ENCODE data around the gene PKIB.

The PKIB gene

DNA sequence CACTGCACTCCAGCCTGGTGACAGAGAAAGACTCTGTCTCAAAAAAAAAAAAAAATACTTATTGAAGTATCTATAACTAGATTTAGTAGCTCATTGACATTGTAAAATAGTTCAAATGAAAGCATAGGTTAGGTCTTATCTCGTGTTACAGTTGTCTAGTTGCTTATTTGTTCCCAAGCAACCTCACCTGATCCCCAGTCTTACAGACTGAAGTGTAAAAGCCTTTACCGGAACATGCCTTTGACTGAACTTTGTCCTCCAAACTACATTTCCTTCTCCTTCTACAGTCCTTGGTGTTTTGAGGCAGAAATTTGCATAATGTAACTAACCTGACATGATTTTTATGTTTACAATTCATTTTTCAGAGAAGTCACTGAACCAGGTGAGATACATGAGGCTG is 61.0 kb downstream of the PKIB start:
- no peak for DNase-seq

DNA sequence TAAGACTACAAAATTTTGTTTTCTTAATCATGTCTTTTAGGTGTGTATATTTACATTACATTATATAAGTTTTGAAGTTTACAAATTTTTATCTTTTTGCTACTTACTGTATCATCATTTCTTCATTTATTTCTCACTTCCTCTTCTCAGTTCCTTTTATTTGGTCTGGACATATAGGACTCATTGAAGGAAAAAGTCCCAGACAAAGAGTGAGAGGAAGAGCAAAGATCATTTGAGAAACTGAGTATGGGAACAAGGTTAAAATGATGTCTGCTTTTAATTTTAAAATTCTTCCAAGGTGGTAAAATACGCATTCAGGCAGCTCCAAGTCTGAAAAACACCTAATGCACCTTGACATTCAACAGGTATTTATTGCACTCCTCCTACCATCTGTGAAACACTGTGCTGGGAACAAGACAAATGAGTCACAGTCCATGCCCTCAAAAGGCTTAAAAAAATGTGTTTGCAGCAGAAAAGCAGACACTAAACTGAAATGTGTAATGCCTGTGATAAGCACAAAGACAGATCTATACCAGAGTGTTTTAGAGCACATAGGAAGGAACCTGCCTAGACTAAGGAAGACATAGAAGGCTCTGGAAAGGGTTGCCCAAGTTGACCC is 63.2 kb downstream of the PKIB start:
- DNase-seq, result no peak

DNA sequence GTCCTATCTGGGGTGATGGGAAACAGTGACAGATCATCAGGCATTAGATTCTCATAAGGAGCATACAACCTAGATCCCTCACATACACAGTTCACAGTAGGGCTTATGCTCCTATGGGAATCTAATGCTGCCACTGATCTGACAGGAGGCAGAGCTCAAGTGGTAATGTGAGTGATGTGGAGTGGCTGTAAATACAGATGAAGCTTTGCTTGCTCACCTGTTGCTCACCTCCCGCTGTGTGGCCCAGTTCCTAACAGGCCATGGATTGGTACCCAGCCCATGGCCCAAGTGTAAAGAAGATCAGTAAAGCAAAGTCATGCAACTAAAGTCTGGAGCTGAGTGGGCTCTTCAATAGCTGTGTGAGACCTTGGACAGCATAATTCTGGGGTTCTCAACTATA is 65.9 kb downstream of the PKIB start:
- no peak for DNase-seq

DNA sequence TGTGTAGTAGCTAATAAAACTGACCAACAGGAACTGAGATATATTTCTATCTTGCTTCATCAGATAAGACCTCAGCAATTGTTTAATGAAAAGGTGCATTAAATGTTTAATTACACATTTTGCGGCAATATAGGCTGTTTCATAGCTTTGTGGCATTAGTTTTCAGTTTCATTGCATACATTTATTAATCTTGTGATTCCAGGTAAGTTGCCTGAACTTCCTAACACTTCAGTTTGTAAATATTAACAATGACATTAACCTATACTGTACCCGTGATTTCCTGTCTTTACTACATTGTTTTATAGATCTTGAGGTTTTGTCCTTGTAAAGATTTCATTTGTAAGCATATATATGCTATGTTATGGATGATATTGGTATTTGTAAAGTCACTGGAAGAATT is 66.5 kb downstream of the PKIB start:
- DNase-seq, result no peak

DNA sequence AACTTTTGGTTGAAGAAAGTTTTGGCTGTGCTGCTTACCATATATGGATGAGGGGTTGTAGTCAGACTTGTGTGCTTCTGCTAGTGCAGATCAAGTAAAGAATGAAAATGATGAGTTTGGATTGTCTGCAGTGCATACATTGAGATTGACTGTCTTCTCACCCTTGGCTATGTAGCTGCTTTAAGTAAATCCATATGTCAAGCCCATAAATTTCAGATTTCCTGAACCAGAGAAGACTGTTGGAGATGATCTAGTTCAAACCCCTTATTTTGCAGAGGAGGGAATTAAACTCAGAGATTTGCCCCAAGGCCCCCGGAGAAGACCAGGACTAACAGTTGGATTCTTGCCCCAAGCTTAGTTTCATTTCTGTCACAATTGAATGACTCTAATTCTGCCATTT is 67.2 kb downstream of the PKIB start:
- no peak for DNase-seq

DNA sequence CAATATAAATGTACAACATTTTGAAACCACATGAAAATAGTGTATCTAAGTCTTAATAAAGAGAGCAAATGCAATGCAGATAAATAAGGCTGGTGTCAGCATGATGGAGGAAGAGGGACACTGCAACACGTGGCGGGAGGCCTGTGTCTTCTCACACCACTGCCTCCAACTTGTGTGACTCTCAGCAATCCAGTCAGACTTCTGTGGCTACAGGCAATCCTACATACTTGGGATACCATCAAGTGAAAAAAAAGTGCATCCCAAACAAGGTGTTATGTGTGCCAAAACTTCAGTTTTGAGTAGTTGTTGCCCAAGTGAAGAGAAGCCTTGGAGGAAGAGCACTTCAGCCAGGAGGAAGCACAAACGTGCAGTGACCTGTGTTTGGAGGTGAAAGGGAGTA is 68.6 kb downstream of the PKIB start:
- DNase-seq, result no peak

DNA sequence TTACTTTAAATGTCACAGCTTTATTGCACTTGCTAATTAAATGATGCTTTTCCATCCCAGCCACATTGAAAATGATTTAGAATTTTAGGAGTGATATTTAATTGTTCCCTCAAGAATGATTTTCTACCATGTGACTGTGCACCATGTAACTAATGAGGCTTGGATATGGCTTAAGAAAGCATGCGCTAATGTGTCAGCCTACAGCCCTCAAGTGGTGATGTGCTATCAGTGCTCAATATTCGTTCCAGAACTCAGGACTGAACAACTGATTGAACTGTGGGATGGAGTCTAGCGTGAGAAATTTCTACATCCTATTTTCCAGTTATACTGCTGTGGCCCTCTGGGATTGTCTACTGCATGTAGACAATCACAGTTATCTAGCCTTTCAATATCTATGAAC is 71.5 kb downstream of the PKIB start:
- DNase-seq, result no peak

DNA sequence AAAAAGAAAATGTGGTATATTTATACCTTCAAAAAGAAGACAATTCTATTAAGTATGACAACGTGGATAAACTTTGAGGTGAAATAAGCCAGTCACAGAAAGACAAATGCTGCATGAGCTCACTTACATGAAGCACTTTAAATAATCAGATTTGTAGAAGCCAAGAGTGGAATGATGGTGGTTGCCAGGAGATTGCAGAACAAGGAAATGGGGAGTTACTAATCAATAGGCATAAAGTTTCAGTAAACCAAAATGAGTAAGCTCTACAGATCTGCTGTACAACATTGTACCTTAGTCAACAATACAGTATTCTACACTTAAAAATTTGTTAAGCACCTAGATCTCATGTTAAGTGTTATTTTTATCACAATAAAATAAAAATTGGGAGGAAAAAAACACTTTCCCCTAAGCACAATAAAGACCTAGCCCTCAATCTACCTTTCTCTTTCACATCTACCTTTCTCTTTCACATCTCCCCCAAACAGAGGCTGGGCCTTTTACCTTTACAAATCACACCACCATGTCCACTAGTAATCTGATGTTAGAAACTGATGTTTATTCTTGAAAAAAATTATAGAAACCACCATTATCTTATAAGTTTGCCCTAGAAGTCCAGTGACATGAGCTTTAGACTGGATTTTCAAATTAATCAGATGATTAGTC is 73.9 kb downstream of the PKIB start:
- DNase-seq, result no peak

DNA sequence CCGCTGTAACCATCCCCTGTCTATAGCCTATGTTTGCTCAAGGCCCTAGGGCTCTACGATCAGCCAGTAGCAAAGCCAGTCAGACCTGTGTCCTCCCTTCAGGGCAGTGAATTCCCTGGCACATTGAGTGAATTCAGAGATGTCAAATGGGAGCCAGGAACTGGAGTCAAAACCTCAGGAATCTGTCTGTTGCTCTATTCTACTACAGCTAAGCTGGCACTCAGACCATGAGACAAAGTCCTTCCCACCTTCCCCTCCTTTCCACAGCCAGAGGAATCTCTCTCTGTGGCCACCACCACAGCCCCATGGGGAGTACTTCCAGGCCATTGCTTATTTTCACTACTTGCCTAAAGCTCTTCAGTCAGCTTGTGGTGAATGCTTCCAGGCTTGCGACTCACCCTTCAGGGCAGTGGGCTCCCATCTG is 82.0 kb downstream of the PKIB start:
- DNase-seq, result no peak

DNA sequence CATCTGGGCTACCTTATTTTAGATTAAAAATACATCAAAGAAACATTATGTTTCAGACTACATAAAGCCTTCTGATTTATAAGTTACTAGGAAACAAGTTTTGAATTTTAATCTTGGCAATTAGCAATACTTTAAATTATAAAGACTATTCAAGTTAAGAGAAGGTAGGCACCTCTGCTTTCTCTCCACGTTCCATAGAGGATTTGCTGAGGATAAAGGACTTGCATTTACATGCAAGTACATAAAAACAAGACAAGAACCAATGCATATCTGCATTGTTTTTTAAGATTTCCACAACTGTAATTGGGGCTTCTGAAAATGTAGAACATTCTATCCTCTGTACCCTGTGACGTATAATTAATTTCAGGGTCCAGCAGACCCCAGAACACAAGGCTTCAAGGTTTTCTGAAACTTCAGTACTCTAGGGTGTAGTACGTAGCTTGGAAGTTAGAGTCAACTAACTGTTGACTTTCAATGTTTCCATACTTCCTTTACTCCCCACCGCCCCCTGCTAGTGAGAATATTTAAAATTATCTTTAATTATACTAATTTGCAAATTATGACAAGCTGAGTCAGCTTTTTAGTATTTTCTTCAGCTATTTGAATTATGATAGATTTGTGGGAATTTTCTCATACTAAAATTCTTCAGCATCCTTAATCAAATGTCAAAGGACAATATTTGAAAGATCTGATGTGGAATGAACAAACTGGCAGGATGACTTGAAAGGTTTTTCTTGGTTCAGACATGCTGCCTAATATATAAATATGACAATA is 82.8 kb downstream of the PKIB start:
- DNase-seq, result no peak

DNA sequence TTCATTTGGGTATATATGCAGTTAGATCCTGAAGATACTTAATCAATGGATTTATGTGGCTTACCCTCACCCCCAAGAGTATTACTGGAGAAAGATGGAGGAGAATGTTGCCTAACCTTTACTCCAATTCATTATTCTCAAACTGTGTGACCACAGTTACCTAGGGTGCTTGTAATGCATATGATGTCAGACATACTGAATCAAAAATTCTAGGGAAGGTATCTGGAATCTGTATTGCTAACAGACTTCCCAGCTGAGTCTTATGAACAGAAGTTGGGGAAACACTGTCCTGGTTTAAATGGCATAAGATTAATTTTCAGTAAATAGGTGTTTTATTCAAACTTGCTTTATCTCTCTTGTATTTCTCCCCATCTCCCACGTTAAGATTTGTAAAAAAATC is 83.9 kb downstream of the PKIB start:
- DNase-seq, result no peak

DNA sequence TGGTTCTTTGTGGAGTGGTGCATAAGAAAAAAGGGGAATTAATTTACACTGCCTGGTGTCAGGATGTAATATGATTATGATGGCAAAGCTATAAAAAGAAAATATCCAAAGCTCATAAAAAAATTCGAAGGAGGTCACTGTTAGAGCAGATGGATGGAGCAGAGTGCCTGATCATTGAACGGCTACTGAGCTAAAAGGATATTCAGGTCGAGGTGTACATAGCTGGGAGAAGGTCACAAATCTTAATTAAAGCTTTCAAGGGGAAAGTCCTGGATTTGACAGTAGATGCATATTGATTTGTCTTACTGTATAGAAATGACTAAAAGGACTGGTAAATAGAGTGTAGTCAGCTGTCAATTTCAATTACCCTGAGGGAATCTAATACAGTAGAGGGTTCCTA is 84.4 kb downstream of the PKIB start:
- DNase-seq, result no peak

DNA sequence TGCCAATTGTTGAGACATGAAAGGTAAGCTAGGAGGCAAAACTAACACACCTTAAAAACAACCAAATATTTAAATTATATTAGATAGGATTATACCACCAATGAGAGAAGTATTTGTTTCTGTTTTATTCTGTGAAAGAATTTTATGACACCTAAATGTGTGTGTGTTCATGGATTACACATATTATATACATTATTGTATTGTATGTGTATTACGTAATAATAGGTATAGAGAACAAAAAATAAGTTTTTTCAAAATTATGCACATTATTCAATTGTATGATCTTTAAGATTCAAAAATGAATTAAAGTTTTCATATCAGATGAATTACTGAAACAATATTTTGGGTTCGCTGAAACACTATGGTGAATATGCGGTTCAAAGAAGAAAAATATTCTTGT is 85.0 kb downstream of the PKIB start:
- DNase-seq, result no peak

DNA sequence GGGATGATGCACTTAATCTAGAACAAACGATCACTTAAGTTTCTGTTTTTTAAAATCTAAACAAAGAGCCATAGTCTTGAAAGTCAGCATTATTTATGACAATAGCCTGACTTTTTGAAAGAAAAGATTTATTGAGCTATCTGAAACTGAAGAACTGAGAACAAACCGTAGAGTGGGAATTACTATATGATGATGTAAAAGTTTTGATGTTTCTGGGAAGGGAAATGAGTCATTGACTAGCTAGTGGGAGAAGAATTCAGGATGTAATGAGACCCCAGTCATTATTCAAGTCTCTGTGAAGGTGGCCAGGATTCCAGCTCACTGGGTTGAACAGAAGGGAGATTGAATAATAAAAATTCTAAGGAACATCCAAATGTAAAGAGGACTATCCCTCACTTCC is 85.9 kb downstream of the PKIB start:
- DNase-seq, result no peak

DNA sequence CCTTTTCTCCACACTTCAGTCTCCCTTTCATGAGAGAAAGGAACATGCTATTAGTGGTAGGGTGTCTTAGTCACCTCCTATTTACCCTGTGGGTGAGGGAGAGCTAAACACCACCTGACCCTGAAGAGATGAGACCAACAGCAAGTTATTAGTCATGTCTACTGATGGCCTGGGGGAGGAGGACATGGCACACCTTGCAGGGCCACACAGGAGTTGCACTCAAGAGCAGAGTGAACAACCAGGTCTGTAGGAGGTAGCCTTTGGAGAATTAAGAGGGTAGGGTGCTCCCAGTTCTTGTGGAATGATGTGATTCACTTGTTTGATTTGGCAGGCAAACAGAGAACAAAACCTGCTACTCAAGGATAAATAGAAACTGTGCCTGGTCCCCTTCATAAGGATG is 86.6 kb downstream of the PKIB start:
- DNase-seq, result no peak

DNA sequence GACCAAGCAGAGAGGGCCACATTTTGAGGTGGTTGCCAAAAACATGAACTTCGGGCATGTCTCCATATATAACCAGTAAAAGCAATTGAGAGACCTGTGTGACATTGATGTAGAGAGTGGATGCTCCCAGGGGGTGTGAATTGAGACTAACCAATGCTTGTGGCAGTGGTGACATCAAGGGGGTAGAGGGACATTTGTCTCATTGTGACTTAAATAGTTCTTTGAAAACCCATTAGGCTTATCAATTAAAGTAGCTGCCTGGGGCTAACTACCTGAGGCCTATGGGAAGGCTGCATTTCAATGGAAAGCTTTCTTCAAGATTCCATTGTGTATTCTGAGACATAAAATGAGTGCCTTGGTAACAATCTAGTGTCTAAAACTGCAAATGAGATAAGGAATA is 87.3 kb downstream of the PKIB start:
- no peak for DNase-seq

DNA sequence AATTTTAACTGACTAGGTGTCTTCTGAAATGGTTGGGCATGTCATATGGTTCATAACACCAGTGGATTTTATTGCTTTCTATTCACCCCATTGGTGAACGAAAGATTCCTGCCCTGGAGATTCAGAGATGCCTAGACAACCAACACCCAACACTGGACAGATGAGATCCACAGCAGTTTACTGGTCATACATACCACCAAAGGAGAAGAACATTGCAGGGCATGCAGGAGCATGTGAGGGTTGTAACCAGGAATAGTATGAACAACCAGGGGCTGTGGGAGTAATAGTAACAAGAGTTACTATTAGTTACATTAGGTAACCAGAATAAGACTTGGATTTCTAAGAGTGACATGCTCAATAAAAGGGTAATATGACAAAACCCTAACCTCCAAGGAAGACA is 91.5 kb downstream of the PKIB start:
- no peak for DNase-seq

DNA sequence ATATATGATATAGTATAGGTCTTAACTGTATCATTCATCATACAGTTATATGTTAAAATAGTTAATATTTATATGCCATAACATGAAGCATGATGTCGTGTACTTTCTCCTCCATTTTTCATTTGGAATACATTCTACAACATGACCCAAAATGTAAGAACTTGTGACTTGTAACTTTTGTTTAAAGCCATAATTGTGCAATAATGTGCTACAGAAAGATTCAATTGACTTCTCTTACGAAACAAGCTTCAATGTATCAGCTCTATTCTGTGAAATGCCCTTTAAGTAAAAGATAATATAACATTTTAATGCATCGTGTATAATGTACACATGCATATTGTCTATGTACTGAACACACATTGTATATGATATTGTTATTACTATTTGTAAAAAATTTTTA is 92.6 kb downstream of the PKIB start:
- no peak for DNase-seq

DNA sequence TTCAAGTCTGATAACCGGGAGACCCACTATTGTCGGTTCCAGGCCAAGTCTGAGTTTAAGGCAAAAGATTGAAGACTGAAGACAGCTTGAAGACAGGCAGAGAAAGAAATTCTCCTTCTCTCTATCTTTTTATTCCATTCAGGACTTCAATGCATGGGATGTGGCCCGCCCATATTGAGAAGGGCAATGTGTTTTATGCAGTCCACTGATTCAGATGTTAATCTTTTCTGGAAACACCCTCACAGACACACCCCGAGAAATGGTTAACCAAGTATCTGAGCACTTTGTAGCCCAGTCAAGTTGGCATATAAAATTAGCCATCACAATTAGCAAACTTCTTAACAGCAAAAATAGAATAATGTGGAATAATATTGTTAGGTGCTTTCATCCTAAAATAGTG is 93.9 kb downstream of the PKIB start:
- no peak for DNase-seq

DNA sequence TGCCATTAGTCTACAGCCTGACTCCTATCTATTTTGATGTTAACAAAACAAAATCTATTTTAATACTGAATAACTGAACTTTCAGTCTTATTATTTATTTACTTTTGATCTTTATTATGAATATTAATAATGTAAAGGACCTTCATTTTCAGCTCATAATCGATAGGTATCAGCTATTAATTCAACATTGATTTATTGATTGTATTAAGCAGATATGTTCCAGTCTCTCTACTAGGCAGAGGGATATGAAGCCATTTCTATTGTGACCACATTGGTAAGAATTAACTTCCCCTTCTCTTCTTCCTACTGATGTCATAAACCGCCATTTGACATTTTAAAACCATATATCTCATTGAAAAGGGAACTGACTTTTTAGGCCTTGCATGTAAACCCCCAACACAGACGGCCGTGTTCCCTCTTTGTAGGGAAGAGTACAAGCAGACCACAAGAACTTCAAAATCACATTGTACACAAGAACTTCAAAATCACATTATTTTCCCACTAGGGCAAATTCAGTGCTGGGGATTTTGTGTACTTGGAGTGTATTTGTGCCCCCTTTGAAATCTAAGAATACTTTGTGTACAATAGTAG is 99.8 kb downstream of the PKIB start:
- DNase-seq, result no peak

DNA sequence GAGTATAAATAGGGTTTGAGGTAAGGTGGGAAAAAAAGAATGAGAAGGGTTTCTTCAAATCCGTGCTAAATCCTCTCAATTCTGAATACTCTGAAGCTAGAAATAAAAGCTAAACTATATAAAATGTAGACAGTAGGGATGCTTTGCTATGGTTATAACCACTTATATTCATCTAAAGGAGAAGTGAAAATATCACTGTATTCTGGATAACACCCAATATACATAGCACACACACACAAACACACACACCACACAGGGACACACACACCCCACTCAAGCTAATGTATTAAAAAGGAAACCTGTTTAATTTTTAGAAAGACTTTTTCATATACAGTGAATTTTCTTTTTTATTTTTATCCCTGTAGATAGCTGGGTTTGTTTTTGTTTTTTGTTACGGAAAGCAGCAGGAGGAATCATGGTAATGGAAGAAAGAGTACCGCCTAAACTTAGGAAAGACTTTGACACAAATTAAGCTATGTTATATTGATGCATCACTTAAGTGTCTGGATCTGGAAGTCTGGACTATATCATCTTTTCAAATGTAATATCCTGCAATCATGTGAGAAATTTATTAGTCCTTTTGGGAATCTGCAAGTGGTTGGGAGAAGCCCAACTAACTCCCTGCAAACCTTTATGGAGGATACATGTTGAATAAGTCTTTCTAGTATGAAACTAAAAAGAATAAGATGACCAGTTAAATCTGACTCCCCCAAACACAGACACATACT is 100.9 kb downstream of the PKIB start:
- no peak for DNase-seq

DNA sequence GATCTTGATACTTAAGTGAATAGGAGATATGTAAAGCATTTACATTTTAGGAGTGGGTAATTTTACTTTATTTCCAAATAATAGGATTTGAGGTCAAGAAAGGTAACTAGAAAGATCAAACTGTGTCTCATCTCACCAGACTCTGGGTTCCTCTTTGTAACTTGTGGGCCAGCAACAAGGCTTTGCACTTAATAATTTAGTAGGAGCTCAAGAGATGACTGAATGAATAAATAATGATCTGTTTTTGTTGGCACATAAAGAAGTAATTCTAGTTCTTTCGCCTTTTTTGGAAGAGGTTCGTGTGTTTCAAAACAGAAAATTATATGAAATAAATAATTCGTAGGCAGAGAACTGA is 101.9 kb downstream of the PKIB start:
- no peak for DNase-seq

DNA sequence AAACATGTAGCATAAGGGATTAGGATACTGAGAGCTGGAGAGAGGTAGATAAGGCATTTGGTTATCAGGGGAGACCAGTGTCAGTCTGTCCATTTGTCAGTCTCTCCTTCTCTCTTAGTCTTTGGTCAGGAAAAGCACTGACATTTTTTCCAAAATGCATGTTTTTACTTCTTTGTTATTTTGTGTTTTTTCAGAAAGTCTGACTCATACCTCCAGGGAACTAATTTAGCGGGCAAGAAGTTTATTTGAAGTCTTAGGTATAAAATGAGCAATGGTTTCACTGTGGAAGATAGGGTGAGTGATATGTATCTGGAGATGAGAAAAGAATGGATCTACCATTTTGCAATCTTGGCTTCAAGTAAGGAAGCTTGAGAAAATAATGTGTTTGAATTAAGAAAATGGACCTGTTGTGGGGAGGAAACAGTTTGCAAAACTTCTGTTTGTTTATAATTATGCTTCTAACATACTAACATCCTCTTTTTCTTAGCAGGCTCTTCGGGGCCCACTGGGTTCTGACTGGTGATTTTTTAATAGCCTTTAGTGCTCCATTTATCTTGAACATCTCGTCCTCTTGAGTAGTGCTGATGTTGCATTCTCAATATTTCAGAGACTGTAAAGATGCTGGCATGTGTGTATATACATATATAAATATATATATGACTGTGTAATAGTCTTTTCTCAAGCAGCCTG is 102.4 kb downstream of the PKIB start:
- DNase-seq, result no peak

Data from COR-L47 (cell line).